Activated naive CD4-positive, alpha-beta T cell treated with Interleukin-2 at 50 U/mL for 16 hours (primary cell): ENCODE data around the gene TBX2.
"Not testable (repeated sequence)": the region's sequence is repeated elsewhere in the genome, so short reads cannot be mapped to it uniquely, and the experiment has no call there.

ENCODE experiments used
- DNase-seq: peaks from one replicate; pipeline ENCODE4 v3.0.0-alpha.2; 2020

The TBX2 gene

GRCh38 chr17:61440697-61441096, 41.1 kb downstream of the TBX2 start:
- no peak for DNase-seq

GRCh38 chr17:61441507-61441906, 41.9 kb downstream of the TBX2 start:
- not testable (repeated sequence) for DNase-seq

GRCh38 chr17:61442136-61442775, 42.6 kb downstream of the TBX2 start:
- no peak for DNase-seq

- DNase-seq: no peak
Observed at GRCh38 chr17:61442878-61443474, 43.3 kb downstream of the TBX2 start.

GRCh38 chr17:61443475-61443882, 43.8 kb downstream of the TBX2 start:
- no peak for DNase-seq

GRCh38 chr17:61444075-61444474, 44.4 kb downstream of the TBX2 start:
- no peak for DNase-seq

GRCh38 chr17:61444831-61445230, 45.2 kb downstream of the TBX2 start:
- DNase-seq: no peak

GRCh38 chr17:61447358-61447757, 47.7 kb downstream of the TBX2 start:
- DNase-seq: no peak

GRCh38 chr17:61448042-61448441, 48.4 kb downstream of the TBX2 start:
- no peak for DNase-seq

GRCh38 chr17:61449140-61449539, 49.5 kb downstream of the TBX2 start:
- not testable (repeated sequence) for DNase-seq

- DNase-seq: no peak
Observed at GRCh38 chr17:61449707-61450640, 50.3 kb downstream of the TBX2 start.

GRCh38 chr17:61450641-61451537, 51.2 kb downstream of the TBX2 start:
- no peak for DNase-seq

GRCh38 chr17:61451538-61452300, 52.1 kb downstream of the TBX2 start:
- no peak for DNase-seq

- no peak for DNase-seq
Observed at GRCh38 chr17:61452301-61453290, 53.0 kb downstream of the TBX2 start, which contains the start of gene TBX4. TBX4 (plus strand) TSS chr17:61452422; CDS start chr17:61456491, 4,069 bp downstream.

GRCh38 chr17:61453566-61454380, 54.1 kb downstream of the TBX2 start:
- no peak for DNase-seq

- no peak for DNase-seq
Observed at GRCh38 chr17:61454381-61455323, 55.0 kb downstream of the TBX2 start.

GRCh38 chr17:61455324-61456060, 55.8 kb downstream of the TBX2 start:
- DNase-seq: no peak
